NCI-H69 (cell line): ENCODE data around the gene CAPN9.
A peak's percentile ranks its signal among the peaks of the same experiment; 100 is the strongest.
"Not testable (repeated sequence)": the region's sequence is repeated elsewhere in the genome, so short reads cannot be mapped to it uniquely, and the experiment has no call there.

Source experiments
- DNase-seq: peaks from one replicate; lab custom pipeline; 2025; lab: John Stamatoyannopoulos, UW

CAPN9 gene

GRCh38 chr1:230749150-230749549 lies 2.0 kb downstream of the CAPN9 start:
- no peak for DNase-seq

GRCh38 chr1:230749635-230750034 lies 2.4 kb downstream of the CAPN9 start:
- peak; percentile 28 for DNase-seq

DNA sequence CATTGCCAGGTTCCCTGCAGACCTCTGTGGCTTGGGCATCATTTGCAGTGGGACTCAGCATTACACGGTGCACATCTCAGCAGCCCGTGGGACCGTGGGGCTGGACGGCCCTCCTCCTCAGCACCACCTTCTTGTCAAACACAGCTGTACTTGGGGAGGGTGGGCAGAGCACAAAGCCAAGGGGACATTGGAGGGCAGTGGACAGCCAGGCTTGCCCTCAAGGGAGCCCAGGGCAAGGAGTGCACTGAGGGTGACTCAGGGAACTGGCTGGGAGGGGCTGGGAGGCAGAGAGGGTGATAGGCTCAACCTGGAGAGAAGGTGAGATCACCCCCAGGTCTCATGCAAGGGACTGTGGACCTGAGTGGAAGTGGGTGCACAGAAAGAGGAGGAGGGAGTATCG lies 3.4 kb downstream of the CAPN9 start:
- peak; percentile 61 for DNase-seq

DNA sequence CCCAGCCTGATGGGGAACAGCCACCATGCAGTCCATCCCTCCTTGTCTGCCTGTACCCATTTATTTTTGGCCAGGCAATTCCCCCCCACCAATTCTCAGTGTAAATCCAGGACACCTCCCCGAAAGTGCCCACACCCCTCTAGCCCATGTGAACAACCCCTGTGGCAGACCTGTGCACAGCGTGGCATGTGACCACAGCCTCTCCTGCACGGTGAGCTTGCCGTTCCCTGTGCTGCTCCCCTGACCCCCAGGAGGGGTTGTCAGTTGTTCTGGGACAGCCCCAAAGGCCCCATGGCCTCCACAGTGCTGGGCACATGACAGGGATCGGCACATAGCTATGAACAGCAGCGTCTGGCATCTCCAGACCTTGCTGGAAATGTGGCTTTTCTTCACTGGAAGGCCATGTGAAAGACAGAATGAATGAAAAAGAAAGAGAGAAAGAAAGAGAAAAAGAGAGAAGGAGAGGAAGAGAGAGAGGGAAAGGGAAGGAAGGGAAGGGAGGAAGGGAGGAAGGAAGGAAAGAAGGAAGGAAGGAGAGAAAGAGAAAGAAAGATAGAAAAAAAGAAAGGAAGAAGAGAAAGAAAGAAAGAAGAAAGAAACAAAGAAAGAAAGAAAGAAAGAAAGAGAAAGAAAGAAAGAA lies 3.9 kb downstream of the CAPN9 start:
- DNase-seq = peak; percentile 52

GRCh38 chr1:230752407-230752806 lies 5.2 kb downstream of the CAPN9 start:
- peak; percentile 96 for DNase-seq

GRCh38 chr1:230753191-230753585 lies 6.0 kb downstream of the CAPN9 start:
- DNase-seq = peak; percentile 60

- DNase-seq = peak; percentile 96
These were observed 6.5 kb downstream of the CAPN9 start for GRCh38 chr1:230753586-230754251.

GRCh38 chr1:230754796-230755195 lies 7.6 kb downstream of the CAPN9 start:
- no peak for DNase-seq

GRCh38 chr1:230757856-230758708 lies 10.9 kb downstream of the CAPN9 start:
- DNase-seq = no peak

DNA sequence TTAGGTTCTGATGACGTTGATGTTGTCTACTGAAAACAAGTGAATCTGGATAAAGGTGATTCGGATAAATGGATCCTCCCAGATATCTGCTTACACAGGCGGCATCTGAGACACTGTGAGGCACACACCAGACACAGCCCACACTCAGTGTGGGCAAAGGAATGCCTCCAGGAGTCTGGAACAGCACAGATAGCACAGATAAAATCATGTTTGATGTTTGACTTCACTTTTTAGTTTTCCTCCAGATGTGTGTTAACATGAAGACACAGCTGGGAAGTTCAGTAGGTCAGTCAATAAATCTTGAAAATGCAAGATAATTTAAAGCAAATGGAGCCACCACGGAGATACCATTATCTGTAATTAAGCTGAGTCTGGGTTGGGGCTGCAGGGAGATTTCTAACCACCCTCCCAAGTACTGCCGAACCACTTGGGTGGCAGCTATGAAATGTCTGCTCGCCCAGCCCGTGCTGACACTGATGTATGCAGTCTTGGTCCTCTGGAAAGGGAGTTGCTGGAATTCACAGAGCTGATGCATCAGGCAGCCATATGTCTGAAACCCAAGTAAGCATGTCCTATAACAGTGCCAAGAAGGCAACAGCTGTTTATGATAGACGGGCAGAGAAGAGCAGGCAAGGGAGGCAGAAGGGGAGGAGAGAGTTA lies 11.7 kb downstream of the CAPN9 start:
- DNase-seq = peak; percentile 84

DNA sequence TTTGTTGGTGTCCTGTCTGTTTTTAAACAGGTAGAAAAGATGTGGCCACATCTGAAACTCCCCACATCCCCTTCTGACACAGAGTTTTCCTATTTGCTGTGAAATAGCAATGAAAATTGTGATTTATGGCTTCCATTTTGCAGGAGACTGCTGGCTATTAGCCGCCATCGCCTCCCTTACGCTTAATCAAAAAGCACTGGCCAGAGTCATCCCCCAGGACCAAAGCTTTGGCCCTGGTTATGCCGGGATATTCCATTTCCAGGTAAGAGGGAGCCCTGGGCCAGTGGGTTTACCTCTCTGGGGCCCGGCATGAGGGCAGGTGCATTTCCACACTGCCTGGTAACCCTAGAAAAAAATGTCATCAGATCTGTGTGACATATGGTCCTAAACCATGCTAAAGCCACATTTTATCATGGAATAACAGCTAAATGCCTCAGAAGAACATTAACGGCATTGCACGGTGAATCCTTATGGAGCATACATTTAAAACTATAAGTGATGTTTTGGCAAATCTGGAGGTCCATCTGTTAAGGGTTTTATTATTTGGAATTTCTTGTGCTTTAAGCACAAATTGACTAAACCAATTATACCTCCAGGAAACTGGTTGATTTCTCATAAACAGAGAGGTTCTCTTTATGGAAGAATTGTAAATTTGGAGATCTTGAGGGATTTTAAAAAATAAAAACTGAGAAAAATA lies 12.3 kb downstream of the CAPN9 start:
- DNase-seq = peak; percentile 59

DNA sequence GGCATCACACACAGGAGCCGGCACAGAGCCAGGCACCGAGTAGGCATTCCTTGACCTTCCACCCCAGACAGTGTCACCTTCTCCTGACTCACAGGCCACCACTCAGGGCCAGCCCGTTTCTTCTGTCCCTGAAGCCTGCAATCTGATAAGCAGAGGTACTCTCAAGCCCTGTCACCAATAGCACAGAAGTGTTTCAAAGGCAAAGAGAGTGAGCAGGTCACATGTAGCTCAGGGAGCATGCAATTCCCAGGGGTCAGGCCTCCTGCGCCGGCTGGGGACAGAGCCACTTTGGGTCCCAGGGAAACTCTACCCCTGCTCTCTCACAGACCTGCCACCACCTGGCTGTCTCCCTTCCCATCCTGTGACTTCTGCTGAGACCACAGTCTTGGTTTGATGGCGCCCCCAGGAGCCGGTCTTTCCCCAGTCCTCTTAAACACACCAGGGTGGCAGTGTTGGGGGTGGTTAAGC lies 13.2 kb downstream of the CAPN9 start:
- DNase-seq = peak; percentile 61

DNA sequence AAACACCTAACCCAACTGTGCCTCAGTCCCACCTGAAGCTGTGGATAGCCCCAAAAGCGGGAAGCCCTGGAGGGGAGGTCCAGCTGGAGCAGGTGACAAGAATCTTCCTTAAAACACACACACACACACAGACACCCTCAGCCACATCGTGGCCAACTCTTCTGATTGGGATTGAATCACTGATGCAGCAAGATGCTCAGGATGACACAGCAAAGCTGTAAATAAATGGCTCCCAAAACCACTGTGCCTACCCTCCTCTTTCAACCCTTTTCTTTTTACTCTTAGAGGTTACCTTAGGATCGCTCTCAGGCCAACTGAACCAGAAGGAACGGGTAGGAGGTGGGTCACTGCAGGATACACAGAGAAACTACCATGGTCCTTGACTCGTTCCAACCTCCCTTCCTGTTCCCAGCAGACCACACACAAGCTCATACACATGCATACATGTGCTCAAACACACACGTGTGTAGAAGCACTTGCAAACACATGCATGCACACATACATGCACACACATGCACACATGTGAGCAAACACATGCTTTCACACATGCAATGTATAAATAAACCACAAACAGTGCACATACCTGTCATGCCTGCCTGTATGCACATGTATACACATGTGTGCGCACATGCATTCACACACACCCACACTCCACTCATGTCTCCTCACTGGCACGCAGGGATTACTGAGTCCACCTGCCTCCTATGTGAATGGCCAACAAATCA lies 14.4 kb downstream of the CAPN9 start:
- DNase-seq = no peak

- DNase-seq = no peak
These were observed 16.9 kb downstream of the CAPN9 start for GRCh38 chr1:230763927-230764591.

DNA sequence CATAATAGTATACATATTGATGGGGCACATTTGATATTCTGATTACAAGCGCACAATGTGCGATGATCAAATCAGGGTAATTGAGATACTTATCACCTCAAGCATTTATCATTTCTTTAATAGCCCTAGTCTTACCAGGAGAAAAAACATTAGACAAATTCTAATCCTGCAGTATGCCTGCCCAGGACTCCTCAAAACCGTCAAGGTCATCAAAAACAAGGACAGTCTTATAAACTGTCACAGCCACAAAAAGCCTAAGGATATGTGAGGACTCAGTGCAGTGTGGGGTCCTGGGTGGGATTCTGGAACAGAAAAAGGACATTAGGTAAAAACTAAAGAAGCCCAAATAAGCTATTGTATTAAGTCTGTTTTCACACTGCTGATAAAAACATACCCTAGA lies 19.1 kb downstream of the CAPN9 start:
- no peak for DNase-seq

- DNase-seq = not testable (repeated sequence)
These were observed 20.8 kb downstream of the CAPN9 start for GRCh38 chr1:230767859-230768612.

DNA sequence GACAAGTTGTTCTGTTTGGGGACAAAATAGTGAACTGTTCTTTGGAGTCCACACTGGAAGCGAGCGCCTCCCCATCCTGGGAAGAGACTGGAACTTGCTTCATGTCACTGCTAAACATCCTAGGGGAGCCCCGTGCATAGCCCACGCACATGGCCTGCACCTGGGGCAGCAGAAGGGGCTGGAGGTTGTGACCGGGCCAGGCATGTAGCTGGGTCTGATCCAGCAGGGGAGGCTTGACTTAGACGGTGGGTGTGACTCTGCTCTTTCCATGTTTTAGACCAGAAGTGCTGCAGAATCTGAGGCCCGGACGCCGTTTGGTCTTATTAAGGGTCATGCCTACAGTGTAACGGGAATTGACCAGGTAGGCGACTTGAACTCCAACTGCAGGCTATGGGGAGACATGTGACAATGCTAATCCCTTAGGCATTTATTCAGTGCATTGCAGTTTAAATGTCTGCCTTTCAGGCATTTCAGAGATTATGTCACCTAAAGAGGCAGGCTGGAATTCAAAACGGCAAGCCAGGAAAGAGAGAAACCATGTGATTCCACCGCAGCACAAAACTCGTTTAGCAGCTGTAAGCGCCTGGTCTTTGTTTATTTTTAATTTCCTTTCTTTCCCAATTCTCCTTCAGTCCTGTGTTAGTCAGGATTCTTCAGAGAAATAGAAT lies 21.8 kb downstream of the CAPN9 start:
- DNase-seq = no peak

GRCh38 chr1:230770317-230770716 lies 23.1 kb downstream of the CAPN9 start:
- no peak for DNase-seq

- DNase-seq = no peak
These were observed 24.7 kb downstream of the CAPN9 start for GRCh38 chr1:230771773-230772354.
